ENCODE results near the gene PELI2. TPM values are rescaled to one million over a fixed set of nuclear protein-coding genes. Genes with fewer than 3 reads are reported as not detected.

The PELI2 gene
- total RNA-seq, 2 donors from 2014 or later = 2.0 to 3.2 TPM

DNA sequence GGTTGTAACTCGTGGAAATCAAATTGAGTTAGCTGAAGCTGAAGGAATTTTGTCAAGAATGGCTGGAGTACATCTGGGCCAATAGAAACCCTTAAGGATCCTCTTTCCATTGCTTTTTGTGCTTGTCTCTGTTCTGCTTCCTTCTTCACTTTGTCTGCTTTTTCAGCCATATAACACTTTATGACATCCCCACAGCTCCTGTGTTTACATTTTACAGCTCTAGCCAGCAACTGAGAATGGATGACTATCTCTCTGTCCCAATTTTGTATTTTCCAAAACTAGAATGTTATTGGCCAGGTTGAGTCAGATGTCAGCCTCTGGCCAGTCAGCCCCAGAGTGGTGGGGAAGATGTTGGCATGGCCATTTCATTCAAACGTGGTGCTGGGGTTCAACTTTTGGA, 57.6 kb downstream of the PELI2 start:
- Mint-ChIP-seq H3K36me3 (peaks cover 16% of the 10 kb centered on the region in 2 donors), H3K27ac (no peak overlapping the region), H3K9me3 (peaks cover 4 to 19% of the 10 kb centered on the region in 2 donors)
- DNase-seq (ENCODE audit: low spot score in 2 of 2) = no peak
- ATAC-seq = no peak

DNA sequence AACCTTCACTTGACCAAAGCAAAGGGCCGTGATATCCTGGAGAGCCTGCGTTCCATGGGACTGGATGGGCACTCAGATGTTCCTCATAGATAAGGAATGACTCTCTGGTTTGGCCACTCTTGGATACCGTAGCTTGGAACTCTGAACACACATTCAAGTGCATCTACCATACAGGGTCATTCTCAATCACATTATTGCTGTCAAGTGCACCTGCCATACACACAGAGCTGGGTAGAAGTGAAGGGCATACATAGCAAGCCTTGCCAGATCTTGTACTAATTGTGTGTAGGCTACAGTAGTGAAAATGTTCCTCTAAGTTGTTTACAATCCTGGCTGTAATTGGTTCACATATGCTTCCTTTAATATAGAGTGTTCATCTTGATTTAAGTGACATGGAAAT, 58.3 kb downstream of the PELI2 start:
- peaks cover 22 to 23% of the 10 kb centered on the region in 2 donors for H3K36me3 Mint-ChIP-seq

DNA sequence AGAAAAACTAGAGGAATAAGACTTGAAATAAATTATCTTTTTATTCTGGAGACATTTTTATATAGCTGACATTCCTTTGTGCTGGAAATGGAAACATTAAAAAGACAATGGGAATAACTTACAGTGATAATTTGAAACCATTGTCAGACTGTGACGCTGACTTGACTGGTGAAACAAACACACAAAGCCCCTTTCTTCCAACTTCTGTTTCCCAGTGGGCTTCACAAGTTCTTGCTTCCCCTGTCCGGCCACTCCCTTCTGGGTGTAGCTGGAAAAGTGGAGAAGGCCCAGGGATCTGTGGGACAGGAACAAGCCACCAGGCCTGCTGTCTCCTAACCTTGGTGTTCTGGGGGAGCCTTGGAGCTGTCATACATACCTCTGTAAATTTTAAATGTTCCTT, 58.8 kb downstream of the PELI2 start:
- Mint-ChIP-seq H3K9me3 (peaks cover 4 to 22% of the 10 kb centered on the region in 2 donors), H3K27ac (no peak overlapping the region), H3K36me3 (peaks cover 24 to 27% of the 10 kb centered on the region in 2 donors)
- no peak for ATAC-seq
- no peak for DNase-seq (ENCODE audit: low spot score in 2 of 2)

More for the DNA sequence above, 58.3 kb downstream of the PELI2 start:
- DNase-seq (ENCODE audit: low spot score in 2 of 2) (no peak), ATAC-seq (no peak)
- peaks cover 4 to 22% of the 10 kb centered on the region in 2 donors for H3K9me3 Mint-ChIP-seq
- no peak overlapping the region for H3K27ac Mint-ChIP-seq

DNA sequence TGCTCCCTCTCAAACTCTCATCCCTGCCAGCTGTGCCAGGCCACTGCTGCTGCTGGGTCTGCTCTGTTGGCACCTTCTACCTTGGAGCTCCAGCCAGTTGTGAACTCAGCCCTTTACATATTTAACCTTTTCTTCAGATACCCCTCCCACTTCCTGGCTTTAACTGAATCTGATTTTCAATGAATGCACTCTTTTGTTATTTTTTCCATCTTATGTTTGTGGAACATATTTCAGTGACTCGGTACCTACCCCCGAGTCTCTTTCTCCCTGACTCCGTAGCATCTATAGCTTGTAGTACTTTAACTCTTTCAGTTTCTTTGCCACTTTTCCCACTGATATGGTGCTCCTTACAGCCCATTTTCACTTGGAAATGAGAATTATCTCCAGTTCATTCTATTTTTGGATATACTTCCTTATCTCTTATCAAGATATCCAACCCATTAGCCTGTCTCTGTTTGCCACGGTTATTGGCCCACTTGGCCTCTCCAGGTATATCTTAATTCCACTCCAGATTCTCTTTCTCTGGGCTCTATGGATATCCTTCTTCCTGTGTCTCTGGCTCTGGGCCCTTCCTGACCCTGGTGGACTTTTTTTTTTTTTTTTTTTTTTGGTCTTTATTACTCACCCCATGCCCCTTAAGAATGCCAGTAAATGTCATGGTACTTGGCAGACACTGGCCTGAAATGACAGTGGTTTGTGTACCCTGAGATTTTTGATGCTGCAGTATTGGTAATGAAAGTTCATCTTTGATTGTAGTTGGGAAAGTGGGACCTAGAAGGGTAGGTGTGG, 62.7 kb downstream of the PELI2 start:
- DNase-seq (ENCODE audit: low spot score in 2 of 2) = no peak
- Mint-ChIP-seq H3K36me3 (peaks cover 7 to 14% of the 10 kb centered on the region in 2 donors), H3K27ac (no peak overlapping the region), H3K9me3 (peaks cover 0 to 6% of the 10 kb centered on the region in 2 donors)
- no peak for ATAC-seq

DNA sequence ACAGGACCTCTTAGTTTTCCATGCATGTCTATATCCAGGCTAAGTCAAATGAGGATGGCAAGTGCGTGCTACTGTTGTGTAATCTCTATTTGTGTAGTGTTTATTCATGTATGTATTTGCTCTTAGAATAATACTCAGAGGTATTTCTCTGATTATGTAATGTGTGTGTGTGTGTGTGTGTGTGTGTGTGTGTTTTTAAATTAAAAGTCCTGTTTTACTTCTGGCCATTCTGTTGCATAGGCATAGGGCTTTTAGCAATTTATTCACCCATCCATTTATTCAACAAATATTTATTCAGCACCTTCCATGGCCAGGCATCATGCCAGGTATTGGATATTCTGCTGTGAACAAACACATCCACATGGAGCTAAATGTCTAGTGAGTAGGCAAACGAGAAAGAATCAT, 63.5 kb downstream of the PELI2 start:
- H3K36me3 Mint-ChIP-seq = peaks cover 7 to 14% of the 10 kb centered on the region in 2 donors
- DNase-seq (ENCODE audit: low spot score in 2 of 2) = no peak
- no peak for ATAC-seq
- peaks cover 0 to 6% of the 10 kb centered on the region in 2 donors for H3K9me3 Mint-ChIP-seq
- H3K27ac Mint-ChIP-seq = peak overlapping the region in 1 of 2 donors; percentile 31

DNA sequence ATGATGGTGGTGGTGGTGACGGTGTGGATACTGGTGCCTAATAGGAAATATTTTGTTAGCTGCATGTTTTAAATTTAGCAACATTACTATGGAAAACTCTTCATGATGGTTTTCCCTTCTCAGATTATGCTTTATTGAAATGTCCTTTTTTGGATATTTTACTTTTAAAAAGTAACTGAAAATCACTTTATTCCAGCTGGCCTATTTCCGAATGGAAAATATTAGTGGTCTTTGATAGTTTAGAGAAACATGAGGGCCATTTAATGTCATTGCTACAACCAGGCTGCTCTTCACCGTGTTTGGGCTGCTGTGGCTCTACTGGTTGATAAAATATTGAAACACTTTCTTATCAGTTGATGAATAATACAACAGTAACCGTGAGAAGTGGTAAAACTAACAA, 64.2 kb downstream of the PELI2 start:
- ATAC-seq (no peak), DNase-seq (ENCODE audit: low spot score in 2 of 2) (no peak)
- Mint-ChIP-seq H3K36me3 (peaks cover 7 to 14% of the 10 kb centered on the region in 2 donors), H3K27ac (no peak overlapping the region), H3K9me3 (peaks cover 0 to 6% of the 10 kb centered on the region in 2 donors)

DNA sequence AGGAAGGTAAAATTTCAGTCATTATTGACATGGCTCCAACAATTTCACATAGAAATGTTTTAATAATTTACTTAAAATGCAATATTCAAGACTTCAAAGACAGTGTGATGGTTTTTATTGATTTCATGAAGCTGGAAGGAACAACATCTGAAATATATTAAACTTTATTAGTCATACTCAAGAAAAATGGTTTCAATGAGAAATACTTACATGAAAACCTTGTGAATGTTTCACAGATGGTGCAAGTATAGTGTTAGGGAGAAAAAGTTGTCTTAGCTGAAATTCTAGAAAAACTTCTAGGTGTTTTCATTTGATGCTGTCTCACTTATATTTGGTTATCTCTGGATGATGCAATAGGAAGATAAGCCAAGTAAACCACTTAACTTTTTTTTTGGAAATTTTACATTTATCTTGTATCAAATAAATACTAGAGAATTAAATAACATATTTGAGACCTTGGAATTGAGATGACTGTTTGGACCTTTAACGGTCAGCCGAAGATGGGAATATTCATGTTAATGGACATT, 65.5 kb downstream of the PELI2 start:
- H3K27ac Mint-ChIP-seq = no peak overlapping the region
- H3K9me3 Mint-ChIP-seq = peaks cover 0 to 6% of the 10 kb centered on the region in 2 donors
- peaks cover 7 to 14% of the 10 kb centered on the region in 2 donors for H3K36me3 Mint-ChIP-seq
- DNase-seq (ENCODE audit: low spot score in 2 of 2) = no peak
- ATAC-seq = no peak

DNA sequence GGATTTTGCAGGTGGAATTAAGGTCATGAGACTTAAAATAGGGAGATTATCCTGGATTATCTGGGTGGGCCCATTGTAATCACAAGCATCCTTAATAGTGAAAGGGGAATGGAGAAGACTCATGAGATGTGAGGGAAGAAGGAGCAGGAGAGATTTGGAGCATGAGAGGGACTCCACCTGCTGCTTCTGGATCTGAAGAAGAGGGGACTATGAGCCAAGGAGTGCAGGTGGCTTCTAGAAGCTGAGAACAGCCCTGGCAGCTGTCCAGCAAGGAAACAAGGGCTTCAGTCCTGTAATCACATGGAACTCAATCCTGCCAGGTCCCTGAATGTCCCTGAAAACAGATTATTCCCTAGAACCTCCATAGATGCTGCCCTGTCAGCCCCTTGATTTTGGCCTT, 67.8 kb downstream of the PELI2 start:
- Mint-ChIP-seq H3K9me3 (peaks cover 0 to under 1% of the 10 kb centered on the region in 2 donors), H3K27ac (no peak overlapping the region), H3K36me3 (peaks cover 6 to 9% of the 10 kb centered on the region in 2 donors)
- ATAC-seq = no peak
- no peak for DNase-seq (ENCODE audit: low spot score in 2 of 2)

DNA sequence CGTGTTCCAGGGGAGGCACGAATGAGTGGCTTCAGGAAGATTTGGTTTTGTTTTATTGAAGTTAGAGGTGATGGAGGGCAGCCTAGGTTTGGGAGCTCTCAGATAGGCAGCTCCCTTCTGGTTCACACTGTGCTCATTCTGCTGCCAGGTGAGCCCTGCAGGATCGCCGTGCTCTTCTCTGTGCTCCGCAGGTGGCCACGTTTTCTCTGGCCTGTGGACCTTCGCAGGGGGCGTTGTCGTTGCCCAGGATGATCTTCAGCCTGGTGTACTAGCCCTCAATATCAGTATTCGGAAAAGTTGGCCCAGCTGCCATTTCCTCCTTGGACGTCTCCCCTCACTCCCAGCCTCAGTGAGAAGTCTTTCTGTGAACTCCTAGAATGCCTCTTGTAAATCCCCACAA, 69.5 kb downstream of the PELI2 start:
- ATAC-seq = no peak

DNA sequence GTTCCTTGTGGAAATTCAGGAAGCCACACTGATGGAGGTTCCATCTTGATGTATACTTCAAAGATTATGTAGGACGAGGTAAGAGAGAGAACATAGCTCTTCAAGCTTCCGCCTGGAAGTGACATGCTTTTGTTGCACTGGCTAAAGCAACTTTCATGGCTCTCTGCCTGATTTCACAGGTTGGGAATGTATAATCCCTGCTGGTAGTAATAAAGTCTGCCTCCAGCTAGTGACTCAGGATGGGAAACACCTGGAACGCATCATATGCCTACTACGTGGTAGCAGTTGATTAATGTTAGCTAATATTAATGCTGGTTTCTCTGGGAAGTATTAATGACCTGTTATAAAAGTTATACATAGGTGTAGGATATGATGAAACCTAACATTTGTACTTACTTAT, 71.1 kb downstream of the PELI2 start:
- no peaks in the 10 kb centered on the region for H3K36me3 Mint-ChIP-seq
- no peak overlapping the region for H3K27ac Mint-ChIP-seq
- no peak for ATAC-seq
- no peaks in the 10 kb centered on the region for H3K9me3 Mint-ChIP-seq
- DNase-seq (ENCODE audit: low spot score in 2 of 2) = no peak

More for the DNA sequence above, 69.5 kb downstream of the PELI2 start:
- no peaks in the 10 kb centered on the region for H3K36me3 Mint-ChIP-seq
- no peaks in the 10 kb centered on the region for H3K9me3 Mint-ChIP-seq
- no peak overlapping the region for H3K27ac Mint-ChIP-seq
- no peak for DNase-seq (ENCODE audit: low spot score in 2 of 2)

DNA sequence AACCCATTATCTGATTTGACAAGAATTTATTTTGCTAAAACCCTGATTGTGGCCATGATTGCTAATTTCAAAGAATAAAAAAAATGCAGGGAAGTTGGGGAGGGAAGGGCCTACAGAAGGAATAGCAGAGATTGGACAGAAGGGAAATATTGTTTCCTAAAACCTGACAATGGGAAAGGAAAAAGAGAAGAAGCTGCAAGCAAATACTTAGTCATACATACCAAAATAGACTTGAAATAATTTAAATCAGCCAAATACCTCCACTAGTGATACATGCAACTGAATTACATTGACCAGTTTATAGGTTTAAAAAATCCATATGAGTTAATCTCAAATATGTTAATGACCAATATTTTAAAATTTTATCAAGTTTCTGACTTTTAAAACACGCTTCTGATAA, 75.1 kb downstream of the PELI2 start:
- ATAC-seq (no peak), DNase-seq (ENCODE audit: low spot score in 2 of 2) (no peak)
- H3K36me3 Mint-ChIP-seq = no peaks in the 10 kb centered on the region
- H3K27ac Mint-ChIP-seq = no peak overlapping the region
- no peaks in the 10 kb centered on the region for H3K9me3 Mint-ChIP-seq

DNA sequence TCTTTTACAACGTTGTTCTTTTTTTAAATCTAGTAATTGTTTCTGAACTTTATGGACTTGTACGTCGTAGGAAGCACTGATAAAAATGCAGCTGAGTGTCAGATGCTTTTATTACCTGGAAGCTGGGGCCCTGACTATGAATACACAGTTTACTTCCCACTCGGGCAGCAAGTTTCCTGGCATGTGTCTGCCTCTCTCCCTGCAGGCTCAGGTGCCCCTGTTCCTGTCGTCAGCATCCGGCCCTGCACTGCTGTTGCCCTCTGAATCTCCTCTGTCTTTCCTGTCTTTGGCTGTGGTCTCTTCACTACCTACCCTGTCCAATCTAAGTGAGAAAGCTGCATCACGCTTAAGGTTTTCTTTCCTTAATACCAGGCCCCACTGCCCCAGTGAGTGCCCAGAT, 75.8 kb downstream of the PELI2 start:
- no peak for DNase-seq (ENCODE audit: low spot score in 2 of 2)
- no peak overlapping the region for H3K27ac Mint-ChIP-seq
- H3K36me3 Mint-ChIP-seq = no peaks in the 10 kb centered on the region
- no peaks in the 10 kb centered on the region for H3K9me3 Mint-ChIP-seq
- peak; percentile 28 to 39 for ATAC-seq

DNA sequence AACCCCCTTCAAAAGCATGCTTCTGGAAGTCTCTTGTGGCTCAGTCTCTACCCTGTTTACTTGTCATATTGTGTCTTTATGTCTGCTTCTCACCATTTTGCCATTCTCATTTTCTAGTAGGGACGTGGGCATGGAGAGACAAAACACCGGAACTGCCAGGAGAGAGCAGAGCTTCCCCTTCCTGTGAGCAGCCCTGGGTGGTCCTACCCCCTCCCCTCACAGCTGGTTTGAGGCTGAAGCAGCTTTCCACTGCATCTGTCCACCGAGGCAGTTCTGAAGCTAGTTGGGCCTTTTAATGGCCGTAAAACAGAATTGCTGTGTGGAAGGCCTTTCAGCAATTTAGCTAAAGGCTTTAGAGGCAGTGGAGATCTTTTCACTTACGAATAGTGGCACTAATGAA, 77.0 kb downstream of the PELI2 start:
- ATAC-seq = no peak
- Mint-ChIP-seq H3K27ac (peak overlapping the region in 1 of 2 donors; percentile 4), H3K9me3 (no peaks in the 10 kb centered on the region), H3K36me3 (no peaks in the 10 kb centered on the region)
- no peak for DNase-seq (ENCODE audit: low spot score in 2 of 2)

DNA sequence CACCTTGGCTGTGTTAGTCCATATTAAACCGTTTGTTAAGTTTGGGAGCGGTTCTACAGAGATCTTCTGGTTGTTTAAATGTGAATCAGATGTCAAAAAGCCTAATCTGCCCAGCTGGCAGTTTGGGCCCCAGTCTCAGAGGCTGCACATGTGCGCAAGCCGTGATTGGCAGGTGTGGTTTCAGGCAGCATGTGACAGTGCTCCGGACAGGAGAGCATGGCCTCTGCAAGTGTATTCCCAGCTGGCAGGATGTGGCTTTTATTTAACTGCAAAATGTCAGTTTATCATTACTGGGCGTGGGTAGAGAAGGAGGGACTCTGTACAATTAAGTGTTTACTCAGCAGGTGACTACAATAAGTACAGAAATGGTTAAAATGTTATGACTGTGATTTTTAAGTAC, 77.5 kb downstream of the PELI2 start:
- no peak for DNase-seq (ENCODE audit: low spot score in 2 of 2)
- ATAC-seq = peak; percentile 59 to 86
- no peaks in the 10 kb centered on the region for H3K36me3 Mint-ChIP-seq
- no peaks in the 10 kb centered on the region for H3K9me3 Mint-ChIP-seq
- peak overlapping the region; percentile 4 to 31 for H3K27ac Mint-ChIP-seq

DNA sequence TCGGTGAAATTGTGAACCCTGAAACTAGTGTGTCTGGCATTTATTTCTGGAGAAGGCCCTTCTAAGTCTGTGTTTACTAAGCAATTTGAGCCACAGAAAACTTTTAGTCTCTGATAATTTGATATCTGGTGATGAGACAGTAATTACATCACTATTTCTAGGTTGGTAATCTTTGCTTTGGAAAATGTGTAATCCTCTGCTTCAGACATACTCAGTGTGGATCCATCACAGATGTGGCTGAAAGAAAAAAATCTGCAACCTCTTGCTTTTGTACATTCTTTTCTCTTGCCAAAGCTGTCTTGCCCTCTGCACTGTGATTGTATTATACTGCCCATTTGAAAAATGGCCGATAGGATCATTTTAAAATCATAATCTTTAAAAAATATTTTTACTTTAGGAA, 78.1 kb downstream of the PELI2 start:
- ATAC-seq (no peak), DNase-seq (ENCODE audit: low spot score in 2 of 2) (no peak)
- Mint-ChIP-seq H3K9me3 (no peaks in the 10 kb centered on the region), H3K36me3 (no peaks in the 10 kb centered on the region), H3K27ac (no peak overlapping the region)

DNA sequence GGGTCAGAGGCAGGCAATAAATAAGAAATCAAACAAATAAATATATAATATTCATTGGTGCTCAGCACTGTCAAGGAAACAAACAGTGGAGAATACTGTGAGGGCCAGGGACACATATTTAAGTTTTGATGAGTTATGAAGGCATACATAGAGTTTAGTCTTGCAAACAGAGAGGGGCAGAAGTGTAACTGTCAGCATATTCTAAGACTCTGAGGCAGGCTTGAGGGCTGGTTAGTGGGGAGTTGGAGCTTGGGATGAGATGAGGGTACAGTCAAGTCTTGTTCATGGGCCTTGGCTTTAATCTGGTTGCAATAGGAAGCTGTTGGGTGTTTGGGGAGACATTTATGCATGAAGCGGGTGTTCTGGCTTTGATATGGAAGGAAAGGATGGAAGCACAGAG, 78.9 kb downstream of the PELI2 start:
- DNase-seq (ENCODE audit: low spot score in 2 of 2) (no peak), ATAC-seq (no peak)
- no peak overlapping the region for H3K27ac Mint-ChIP-seq
- H3K36me3 Mint-ChIP-seq = no peaks in the 10 kb centered on the region
- no peaks in the 10 kb centered on the region for H3K9me3 Mint-ChIP-seq

DNA sequence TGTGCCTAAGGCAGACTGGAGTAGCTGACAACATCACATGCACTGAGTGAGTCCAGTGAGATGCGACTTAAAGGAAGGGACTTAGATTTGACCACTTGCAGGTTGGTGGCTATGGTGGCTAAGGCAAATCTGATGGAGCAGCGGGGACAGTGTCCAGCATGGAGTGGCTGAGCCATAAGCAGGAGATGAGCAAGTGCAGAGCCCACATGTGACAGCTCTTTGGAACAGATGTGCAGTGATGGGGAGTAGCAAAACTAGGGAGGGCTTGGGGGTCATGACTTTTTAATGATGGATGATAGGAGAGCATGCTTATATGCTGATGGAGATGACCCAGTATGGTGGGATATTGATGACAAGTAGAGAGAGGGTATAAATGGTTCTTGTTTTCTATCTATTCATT, 80.2 kb downstream of the PELI2 start:
- H3K36me3 Mint-ChIP-seq = no peaks in the 10 kb centered on the region
- DNase-seq (ENCODE audit: low spot score in 2 of 2) (no peak), ATAC-seq (no peak)
- no peaks in the 10 kb centered on the region for H3K9me3 Mint-ChIP-seq
- no peak overlapping the region for H3K27ac Mint-ChIP-seq
